Stimulated activated CD8-positive, alpha-beta memory T cell treated with anti-CD3 and anti-CD28 coated beads, Interleukin-7, amount 100 ng/mL, for 24 hours (primary cell): ENCODE results near the gene MYH7.
"Not testable (repeated sequence)": the region's sequence is repeated elsewhere in the genome, so short reads cannot be mapped to it uniquely, and the experiment has no call there.

ENCODE experiments used
- DNase-seq: peaks from one replicate; pipeline ENCODE4 v3.0.0-alpha.2; 2020; ENCODE audit warnings: low read depth

MYH7 gene

GRCh38 chr14:23406725-23407355 is 28.6 kb downstream of the MYH7 start:
- DNase-seq = no peak

- no peak for DNase-seq
These were observed 29.2 kb downstream of the MYH7 start for GRCh38 chr14:23406244-23406643.

GRCh38 chr14:23405516-23406025 is 29.9 kb downstream of the MYH7 start:
- DNase-seq = no peak

- DNase-seq = no peak
These were observed 30.4 kb downstream of the MYH7 start for GRCh38 chr14:23405096-23405495.

- DNase-seq = no peak
These were observed 31.0 kb downstream of the MYH7 start for GRCh38 chr14:23404331-23404900.

GRCh38 chr14:23403908-23404307 is 31.6 kb downstream of the MYH7 start:
- DNase-seq = no peak

GRCh38 chr14:23403139-23403438 is 32.4 kb downstream of the MYH7 start:
- no peak for DNase-seq

- no peak for DNase-seq
These were observed 32.9 kb downstream of the MYH7 start for GRCh38 chr14:23402296-23403138.

- no peak for DNase-seq
These were observed 34.2 kb downstream of the MYH7 start for GRCh38 chr14:23401291-23401690.

- DNase-seq = not testable (repeated sequence)
These were observed 34.8 kb downstream of the MYH7 start for GRCh38 chr14:23400496-23401149.

GRCh38 chr14:23399591-23399990 is 35.9 kb downstream of the MYH7 start:
- no peak for DNase-seq

GRCh38 chr14:23399136-23399535 is 36.3 kb downstream of the MYH7 start:
- no peak for DNase-seq

GRCh38 chr14:23398348-23398747 is 37.1 kb downstream of the MYH7 start:
- DNase-seq = no peak

- DNase-seq = no peak
These were observed 38.6 kb downstream of the MYH7 start for GRCh38 chr14:23396781-23397407.

- no peak for DNase-seq
These were observed 39.3 kb downstream of the MYH7 start for GRCh38 chr14:23396126-23396525.

GRCh38 chr14:23392613-23393012 is 42.8 kb downstream of the MYH7 start:
- DNase-seq = no peak

- DNase-seq = not testable (repeated sequence)
These were observed 45.6 kb downstream of the MYH7 start for GRCh38 chr14:23389871-23390270.

- DNase-seq = no peak
These were observed 46.1 kb downstream of the MYH7 start for GRCh38 chr14:23389396-23389795.

- no peak for DNase-seq
These were observed 46.5 kb downstream of the MYH7 start for GRCh38 chr14:23388996-23389395.

GRCh38 chr14:23387916-23388882 is 47.3 kb downstream of the MYH7 start:
- no peak for DNase-seq

- no peak for DNase-seq
These were observed 48.5 kb downstream of the MYH7 start for GRCh38 chr14:23386999-23387398.
